ENCODE data around the gene SHMT2. TPM values are rescaled to one million over a fixed set of nuclear protein-coding genes. Genes with fewer than 3 reads are reported as not detected.

The SHMT2 gene
- total RNA-seq, 2 donors from 2014 or later, result 47.7 to 77.5 TPM

- Histone ChIP-seq H3K4me3 (no peak overlapping the region), H3K36me3 (replicated peaks in 1 of 2; ENCODE audit: insufficient read depth in 1 of 2, low read depth in 2 of 2) (no peaks in the 10 kb centered on the region), H3K4me1 (no peaks in the 10 kb centered on the region), H3K27ac (no peak overlapping the region), H3K9me3 (no peaks in the 10 kb centered on the region), H3K27me3 (no peaks in the 10 kb centered on the region)
- DNase-seq, result no peak
- no peak for ATAC-seq
- TF ChIP-seq CTCF (IDR thresholded peaks at IDR 0.05), result no peak
- no peak for TF ChIP-seq POLR2A (IDR thresholded peaks at IDR 0.05)
- intact Hi-C loops (cut with DNase I), result no loop called here
- 73 to 80% methylated on average over 7 to 21 of the region's 21 CpGs for WGBS, 2 donors
Observed at GRCh38 chr12:57187222-57188089, 42.1 kb upstream of the SHMT2 start.

DNA sequence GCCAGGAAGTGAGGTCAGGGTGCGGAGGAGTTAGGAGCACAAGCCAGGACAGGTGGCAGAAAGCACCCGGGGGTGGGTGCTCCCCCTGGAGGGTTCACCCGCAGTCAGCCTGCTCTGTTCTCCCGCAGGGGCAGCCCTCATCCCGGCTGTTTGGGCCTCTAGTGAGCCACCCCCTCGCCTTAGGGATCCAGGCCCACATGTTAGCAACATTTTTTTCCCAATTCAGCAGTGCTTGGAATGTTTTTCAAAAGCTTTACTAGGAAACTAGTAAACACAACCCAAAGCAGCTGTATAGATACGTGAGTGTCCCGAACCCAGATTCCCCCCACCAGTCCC, 41.5 kb upstream of the SHMT2 start:
- H3K27me3 ChIP-seq, result no peaks in the 10 kb centered on the region
- H3K9me3 ChIP-seq, result no peaks in the 10 kb centered on the region
- no peaks in the 10 kb centered on the region for H3K36me3 ChIP-seq (replicated peaks in 1 of 2; ENCODE audit: insufficient read depth in 1 of 2, low read depth in 2 of 2)
- intact Hi-C loops (cut with DNase I), result no loop called here
- ATAC-seq (no peak), DNase-seq (no peak)
- 69 to 86% methylated on average over 3 to 8 of the region's 8 CpGs for WGBS, 2 donors
- H3K27ac ChIP-seq, result no peak overlapping the region
- TF ChIP-seq CTCF (IDR thresholded peaks at IDR 0.05) (no peak), POLR2A (IDR thresholded peaks at IDR 0.05) (no peak)
- H3K4me3 ChIP-seq, result no peak overlapping the region
- H3K4me1 ChIP-seq, result no peaks in the 10 kb centered on the region

GRCh38 chr12:57190037-57190436, 39.5 kb upstream of the SHMT2 start:
- H3K4me3 ChIP-seq, result no peak overlapping the region
- DNase-seq (no peak), ATAC-seq (no peak)
- no peak overlapping the region for H3K27ac ChIP-seq
- WGBS, 2 donors, result 66 to 78% methylated on average over 4 to 6 of the region's 6 CpGs
- no peaks in the 10 kb centered on the region for H3K27me3 ChIP-seq
- intact Hi-C loops (cut with DNase I), result loop anchor here (5.0 kb wide), 1 partner anchor 123 kb away; no protein-coding TSS in a partner anchor
- no peak for TF ChIP-seq CTCF (IDR thresholded peaks at IDR 0.05)
- no peak for TF ChIP-seq POLR2A (IDR thresholded peaks at IDR 0.05)
- no peaks in the 10 kb centered on the region for H3K4me1 ChIP-seq
- no peaks in the 10 kb centered on the region for H3K9me3 ChIP-seq
- no peaks in the 10 kb centered on the region for H3K36me3 ChIP-seq (replicated peaks in 1 of 2; ENCODE audit: insufficient read depth in 1 of 2, low read depth in 2 of 2)

- H3K36me3 ChIP-seq (replicated peaks in 1 of 2; ENCODE audit: insufficient read depth in 1 of 2, low read depth in 2 of 2), result no peaks in the 10 kb centered on the region
- WGBS, 2 donors, result 92 to 96% methylated on average over 5 to 19 of the region's 23 CpGs
- intact Hi-C loops (cut with DNase I), result loop anchor here (5.0 kb wide), 1 partner anchor 124 kb away; no protein-coding TSS in a partner anchor
Observed at GRCh38 chr12:57190821-57191220, 38.7 kb upstream of the SHMT2 start.

More at GRCh38 chr12:57190821-57191220, 38.7 kb upstream of the SHMT2 start:
- no peak for ATAC-seq
- no peak for TF ChIP-seq POLR2A (IDR thresholded peaks at IDR 0.05)
- no peak for TF ChIP-seq CTCF (IDR thresholded peaks at IDR 0.05)
- Histone ChIP-seq H3K27ac (no peak overlapping the region), H3K4me3 (no peak overlapping the region), H3K9me3 (no peaks in the 10 kb centered on the region), H3K27me3 (no peaks in the 10 kb centered on the region), H3K4me1 (no peaks in the 10 kb centered on the region)
- DNase-seq, result no peak
